ENCODE measurements around the gene ZNF521. TPM values are rescaled to one million over a fixed set of nuclear protein-coding genes. Genes with fewer than 3 reads are reported as not detected.

ZNF521 gene
- total RNA-seq, 1 donor from 2014 or later: 57.1 TPM

DNA sequence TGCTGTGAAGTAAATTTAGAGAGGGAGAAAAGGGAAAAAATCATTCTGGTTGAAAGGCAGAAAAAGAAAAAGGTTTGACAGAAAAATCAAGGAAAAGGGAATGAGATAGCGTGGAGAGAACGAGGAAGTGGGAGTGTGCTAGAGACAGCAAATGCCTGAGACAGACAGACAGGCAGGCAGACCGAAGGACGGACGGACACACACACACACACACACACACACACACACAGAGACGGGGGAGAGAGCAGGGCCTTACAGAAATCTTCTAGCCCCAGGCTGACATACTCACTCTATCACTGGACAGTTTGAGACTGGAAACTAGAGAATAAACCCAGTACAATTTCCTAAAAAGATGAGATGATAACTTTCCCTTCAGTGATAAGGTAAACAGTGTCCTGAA, 238.4 kb downstream of the ZNF521 start:
- intact Hi-C loops (cut with DNase I): no loop called here
- DNase-seq (ENCODE audit: low spot score) (no peak), ATAC-seq (no peak)

DNA sequence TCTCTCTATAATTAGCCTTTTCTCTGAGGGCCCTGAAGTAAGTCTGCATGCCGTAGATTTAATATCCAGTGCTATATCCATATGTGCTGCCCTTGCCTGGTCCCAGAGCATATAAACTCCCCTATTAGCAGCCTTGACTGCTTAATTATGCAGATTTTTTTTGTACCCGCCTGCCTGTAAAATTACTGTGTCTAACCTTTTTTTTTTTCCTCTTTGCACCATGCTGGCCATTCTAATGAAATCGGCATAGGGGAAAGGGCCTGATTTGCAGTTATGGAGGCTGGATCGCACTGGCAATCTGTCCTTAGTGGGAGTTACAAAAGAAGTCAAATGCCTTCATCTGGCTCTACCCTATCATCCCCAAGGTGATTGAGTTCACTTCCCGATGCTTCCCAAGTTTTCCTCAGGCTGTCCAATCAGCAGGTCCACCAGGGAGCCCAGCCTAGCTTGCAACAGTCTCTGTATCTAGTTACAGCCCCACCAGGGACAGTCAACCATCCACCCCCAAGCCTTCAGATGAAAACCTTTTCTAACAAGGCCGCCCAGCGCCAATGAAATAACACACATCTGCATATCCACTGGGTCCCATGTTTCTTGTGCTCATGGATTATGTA, 239.0 kb downstream of the ZNF521 start:
- no peak for ATAC-seq
- intact Hi-C loops (cut with DNase I): no loop called here
- no peak for DNase-seq (ENCODE audit: low spot score)

DNA sequence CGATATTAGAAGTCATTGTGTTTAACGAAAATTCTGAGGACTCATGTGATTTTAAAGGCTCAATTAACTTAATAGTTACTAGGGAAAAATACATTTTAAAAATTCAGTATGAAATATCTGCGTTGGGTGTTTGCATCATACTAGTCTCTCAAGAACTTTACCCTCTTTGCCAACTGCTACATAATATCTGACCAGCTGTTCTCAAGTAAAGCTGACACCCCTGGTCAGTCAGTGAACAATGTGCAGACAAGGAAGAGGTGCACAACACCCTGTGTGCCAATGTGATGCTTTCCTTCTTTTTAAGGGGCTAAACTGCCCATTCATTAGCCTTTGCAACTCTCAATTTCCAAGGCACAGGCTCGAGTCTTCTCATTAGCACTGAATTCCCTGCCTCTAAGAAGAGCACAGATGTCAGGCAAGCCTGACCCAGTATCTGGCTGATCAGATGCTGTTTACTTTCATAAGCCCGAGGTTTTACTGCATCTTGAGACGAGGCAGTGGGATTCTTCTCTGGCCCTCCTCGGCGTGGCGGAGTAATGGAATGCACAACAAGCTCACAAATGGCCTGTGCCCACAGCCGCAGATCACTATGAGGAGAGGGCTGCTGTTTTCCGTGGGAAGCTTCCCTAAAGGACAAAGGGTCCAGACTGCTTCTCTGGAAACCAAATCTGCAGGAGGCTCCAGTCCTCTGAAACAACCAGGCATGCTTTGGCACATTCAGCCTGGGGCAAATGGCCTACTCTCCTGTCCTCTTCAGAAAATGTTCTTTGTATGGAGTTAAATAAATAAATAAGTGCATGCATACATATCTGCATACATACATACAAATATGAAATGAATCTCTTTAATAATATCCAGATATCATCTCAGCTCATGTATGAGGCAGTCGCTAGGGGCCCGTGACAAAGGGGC, 240.3 kb downstream of the ZNF521 start:
- intact Hi-C loops (cut with DNase I): no loop called here
- ATAC-seq (no peak), DNase-seq (ENCODE audit: low spot score) (no peak)

DNA sequence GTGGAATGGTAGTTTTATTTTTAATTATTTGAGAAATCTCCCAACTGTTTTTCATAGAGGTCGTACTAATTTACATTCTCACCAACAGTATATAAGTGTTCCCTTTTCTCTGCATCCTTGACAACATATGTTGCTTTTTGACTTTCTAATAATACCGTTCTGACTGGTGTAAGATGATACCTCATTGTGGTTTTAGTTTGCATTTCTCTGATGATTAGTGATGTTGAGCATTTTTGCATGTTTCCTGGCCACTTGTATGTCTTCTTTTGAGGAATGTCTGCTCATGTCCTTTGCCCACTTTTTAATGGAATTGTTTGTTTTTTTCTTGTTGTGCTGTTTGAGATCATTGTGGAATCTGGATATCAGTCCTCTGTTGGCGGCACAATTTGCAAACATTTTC, 242.5 kb downstream of the ZNF521 start:
- intact Hi-C loops (cut with DNase I): no loop called here
- no peak for ATAC-seq

DNA sequence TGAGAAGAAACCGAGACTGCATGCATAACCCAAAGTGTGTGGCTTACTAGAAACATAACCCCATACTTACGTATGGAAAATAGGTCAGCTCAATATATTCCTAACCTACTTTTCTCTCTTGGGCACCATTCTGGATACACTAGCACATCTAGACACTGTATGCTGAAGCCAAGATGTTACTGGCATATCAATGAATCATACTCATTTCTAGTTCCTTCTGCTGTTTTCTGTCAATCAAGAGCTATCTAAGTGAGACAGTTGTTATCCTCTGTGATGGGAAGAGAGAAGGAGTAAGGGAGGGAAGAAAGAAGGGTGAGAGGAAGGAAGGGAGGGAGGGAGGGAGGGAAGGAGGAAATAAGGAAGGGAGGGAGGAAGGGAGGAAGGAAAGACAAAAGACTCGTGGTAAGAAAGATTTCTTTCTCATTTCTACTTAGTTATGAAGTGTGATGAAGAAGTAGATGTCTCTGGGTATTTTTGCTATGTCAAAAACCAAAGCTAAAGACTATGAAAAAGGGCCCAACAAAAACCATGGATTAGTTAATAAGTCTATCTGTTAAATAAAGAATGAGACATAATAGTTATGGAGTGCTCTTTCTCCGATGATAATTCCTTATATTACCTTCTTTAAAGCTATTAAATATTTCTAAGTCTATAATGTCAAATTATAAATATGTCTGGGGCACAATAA, 248.4 kb downstream of the ZNF521 start:
- DNase-seq (ENCODE audit: low spot score) (no peak), ATAC-seq (no peak)
- intact Hi-C loops (cut with DNase I): no loop called here

More for the DNA sequence above, 242.5 kb downstream of the ZNF521 start:
- DNase-seq (ENCODE audit: low spot score): no peak

DNA sequence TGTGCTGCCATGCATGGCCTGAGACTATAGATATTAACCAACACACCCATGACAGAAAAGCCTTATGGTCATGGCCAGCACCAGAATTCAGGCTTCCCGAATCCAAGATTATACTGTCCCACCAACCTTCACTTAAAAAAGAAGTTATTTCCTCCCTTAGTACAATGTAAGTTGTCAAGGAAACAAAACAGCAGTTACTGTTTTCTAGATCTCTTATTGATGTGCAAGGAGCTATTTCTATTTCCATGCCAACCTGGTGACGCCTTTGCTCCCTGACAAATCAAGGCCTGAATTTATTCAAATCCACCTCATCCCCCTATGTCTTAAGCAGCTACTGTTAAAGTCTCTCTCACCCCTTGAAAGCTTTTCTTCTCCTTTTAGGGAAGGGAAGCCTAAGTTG, 249.3 kb downstream of the ZNF521 start:
- DNase-seq (ENCODE audit: low spot score): no peak
- no peak for ATAC-seq
- intact Hi-C loops (cut with DNase I): no loop called here

DNA sequence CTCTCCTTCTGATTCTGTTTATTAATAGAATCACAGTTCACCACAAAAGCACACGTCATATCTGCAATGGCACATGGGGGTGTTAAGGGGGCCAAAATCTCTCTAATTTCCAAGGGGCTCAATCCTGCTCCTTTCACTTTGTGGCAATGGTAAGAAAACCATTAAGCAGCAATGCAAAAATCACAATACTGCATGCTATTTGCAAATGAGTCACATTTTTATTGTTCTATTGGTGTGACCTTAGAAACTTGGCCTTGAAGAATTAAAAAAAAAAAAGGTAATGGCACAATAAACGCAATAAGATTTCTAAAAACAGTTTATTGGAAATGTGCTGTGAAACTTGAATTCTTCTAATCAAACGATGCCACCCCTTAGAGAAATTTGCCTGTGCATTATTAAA, 251.5 kb downstream of the ZNF521 start:
- DNase-seq (ENCODE audit: low spot score) (no peak), ATAC-seq (no peak)
- intact Hi-C loops (cut with DNase I): no loop called here

DNA sequence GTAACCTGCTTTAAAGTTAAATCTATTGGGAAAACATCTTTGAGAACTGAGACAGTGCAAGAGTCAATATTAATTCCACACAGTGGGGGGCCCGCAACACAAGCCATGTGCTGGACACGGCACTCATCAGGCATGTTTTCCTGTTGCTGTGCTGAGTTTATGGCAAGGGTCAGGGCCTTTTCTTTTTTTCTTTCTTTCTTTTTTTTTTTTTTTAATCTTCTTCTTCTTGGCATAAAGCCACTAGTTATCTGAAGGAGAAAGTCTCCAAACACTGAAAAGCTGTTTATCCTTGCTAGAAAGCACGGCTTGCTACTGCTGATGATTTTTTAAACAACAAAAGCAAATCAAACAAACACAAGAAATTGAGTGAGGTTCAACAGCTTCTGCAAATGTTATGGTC, 252.1 kb downstream of the ZNF521 start:
- DNase-seq (ENCODE audit: low spot score): no peak
- peak; percentile 41 for ATAC-seq
- intact Hi-C loops (cut with DNase I): no loop called here

DNA sequence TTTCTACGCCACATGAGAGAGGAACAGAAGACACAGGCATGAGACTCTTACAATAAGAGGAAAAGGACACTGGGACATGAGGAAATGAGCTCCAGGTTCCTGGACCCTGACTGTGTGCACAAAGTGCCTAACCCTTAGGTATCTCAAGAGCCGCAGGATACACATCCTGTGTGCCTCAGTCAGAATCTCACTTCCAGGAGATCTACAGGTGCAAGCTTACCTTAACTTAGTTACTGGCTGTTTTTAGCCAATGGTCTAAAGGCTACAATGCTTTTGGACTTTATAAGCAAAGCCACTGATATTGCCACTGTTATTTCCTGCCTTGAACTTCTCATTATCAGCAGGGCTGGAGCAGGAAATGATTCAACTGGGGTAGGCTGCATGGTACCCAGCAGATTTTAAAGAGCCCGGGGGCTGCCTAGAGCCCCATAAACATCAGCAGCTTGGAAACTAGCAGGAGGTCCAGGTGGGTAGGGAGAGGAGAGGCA, 254.4 kb downstream of the ZNF521 start:
- ATAC-seq: no peak

DNA sequence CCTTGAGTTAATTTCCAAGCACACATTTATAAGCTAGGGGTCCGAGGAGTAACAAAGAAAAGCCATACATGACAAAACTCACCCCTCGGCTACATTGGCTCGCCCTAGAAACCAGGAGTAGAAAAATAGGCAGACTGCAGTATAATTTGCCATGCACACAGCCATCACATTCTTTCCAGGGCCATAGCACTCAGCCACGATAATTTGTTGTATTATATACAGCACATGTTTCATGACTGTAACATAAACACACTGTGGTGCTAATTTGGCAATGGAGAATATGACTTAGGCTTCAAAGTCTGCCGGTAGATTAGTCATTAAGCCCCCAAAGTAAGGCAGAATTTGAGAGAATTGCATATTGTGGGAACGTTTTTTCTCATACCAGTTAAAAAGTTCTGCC, 254.9 kb downstream of the ZNF521 start:
- DNase-seq (ENCODE audit: low spot score) (no peak), ATAC-seq (no peak)
- intact Hi-C loops (cut with DNase I): no loop called here

More for the DNA sequence above, 254.4 kb downstream of the ZNF521 start:
- intact Hi-C loops (cut with DNase I): no loop called here
- DNase-seq (ENCODE audit: low spot score): no peak

DNA sequence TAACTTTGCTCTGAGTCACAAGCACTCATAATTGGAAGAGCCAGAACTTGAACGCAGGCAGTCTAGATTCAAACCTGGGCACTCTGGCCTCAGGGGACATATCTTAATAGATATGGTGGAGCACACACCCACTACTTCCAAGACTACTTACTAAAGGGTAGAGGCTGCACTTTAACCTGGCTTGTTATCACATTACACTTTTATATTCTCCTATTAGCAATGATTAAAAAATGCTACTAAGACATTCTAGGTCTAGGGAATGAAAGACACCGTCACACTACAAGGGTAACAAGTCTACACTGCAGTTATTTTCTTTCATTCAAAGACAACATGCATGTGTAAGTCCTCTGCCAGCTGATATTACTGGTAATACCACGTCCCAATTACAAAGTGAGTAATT, 258.8 kb downstream of the ZNF521 start:
- no peak for DNase-seq (ENCODE audit: low spot score)
- ATAC-seq: no peak
- intact Hi-C loops (cut with DNase I): no loop called here

DNA sequence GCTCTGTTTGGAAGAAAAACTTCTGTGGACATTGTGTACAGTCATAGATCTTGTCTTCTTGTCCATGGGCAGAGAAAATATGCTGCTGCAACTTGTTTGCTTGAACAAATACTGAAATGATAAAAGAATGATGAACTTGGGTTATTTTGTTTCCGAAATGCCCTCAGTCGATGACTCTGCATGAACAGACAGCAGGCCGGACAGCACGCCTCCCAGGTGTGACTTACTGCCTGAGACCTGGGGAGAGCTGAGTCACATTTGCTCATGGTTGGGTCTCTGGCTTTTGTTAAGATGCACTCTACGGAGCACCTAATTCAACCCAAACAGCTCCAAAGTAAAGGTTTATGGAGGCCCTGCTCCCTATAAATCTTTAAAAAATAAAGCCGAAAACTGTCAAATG, 262.5 kb downstream of the ZNF521 start:
- intact Hi-C loops (cut with DNase I): no loop called here
- no peak for DNase-seq (ENCODE audit: low spot score)
- ATAC-seq: no peak

DNA sequence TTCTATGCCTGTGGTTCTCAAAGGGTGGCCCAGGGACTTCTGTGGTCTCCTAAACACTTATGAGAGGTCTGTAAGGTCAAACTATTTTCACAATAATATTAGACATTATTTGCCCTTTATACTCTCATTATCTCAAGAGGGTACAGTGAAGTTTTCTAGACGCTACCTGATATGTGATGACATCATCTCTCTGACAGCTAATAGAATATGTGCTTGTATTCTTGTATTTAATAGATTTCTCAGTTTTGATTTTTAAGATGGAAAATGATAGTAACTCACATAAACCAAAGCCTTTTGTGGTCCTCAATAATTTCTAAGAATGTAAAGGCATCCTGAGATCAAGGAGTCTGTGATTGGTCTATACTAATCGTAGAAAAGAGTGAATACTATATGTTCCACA, 265.1 kb downstream of the ZNF521 start:
- DNase-seq (ENCODE audit: low spot score): no peak
- no peak for ATAC-seq
- intact Hi-C loops (cut with DNase I): no loop called here

DNA sequence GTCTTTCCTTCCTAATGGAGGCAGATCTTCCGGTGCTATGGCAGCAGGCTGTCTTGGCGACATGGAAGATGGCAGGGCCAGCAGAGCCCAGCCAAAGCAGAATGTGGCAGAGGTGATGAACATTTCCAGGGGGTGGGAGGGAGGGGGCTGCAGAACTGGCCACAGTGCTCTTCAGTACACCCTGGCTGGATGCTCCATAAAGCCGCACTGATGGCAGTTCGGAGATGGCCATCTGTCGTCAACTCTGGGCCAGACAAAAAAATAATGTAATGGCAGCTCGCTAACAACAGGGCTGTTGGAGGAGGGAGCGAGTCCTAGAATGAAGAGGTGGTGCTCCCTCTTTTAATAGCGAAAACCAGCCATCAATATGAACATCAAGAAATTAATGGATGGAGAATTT, 271.0 kb downstream of the ZNF521 start:
- ATAC-seq: no peak
- intact Hi-C loops (cut with DNase I): no loop called here
- no peak for DNase-seq (ENCODE audit: low spot score)

DNA sequence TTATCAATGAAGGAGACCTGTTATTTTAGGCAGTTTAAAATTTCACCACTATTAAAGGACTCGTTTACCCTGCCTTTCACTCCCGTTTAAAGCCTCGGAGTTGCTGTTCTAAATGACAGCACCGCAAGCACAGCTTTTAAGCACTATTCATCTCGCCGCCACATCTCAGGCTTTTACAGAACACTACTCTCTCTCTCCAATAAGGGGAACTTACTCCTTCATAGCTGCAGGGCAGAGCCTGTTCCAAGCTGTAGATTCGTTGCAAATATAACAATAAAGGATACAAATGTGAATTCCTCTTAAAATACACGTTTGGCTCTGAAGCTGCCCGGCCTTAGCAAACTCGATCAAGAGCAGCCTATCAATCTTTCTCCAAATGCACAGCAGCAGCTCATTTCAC, 271.8 kb downstream of the ZNF521 start:
- ATAC-seq: no peak
- no peak for DNase-seq (ENCODE audit: low spot score)
- intact Hi-C loops (cut with DNase I): no loop called here

DNA sequence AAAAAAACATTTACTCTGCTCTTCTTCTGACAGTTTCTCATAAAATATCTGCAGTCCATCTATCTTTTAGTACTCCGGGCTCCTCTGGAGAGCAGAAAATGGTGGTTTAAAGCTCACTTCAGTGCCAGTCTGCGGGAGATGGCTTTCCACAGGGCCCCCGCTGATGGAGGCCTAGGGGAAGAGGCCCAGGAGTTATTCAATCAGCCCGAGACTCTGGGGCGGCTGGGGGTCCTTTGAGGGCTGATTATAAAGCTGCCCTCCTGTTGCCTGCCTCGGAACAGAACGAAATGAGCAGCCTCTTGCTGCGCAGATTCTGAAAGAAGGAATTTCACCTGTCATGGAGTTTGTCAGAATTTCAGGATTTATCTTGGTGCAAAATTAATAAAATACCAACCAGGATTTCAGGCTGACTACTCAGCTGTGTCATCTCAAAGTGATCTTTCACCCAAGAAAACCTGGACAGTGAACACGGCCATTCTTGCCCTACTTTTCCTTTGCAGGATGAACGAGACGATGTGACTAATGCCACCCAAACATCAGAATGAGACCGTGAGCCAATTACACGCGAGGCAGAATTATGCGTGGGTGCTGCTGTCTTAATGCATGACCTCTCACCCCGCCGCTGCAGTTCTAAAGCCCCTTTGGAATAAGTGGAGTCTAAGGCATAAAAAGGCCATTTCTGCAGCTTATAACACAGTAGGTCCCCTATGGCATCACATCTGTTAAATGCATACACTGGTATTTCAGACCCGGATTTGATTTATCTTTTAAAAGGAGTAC, 273.8 kb downstream of the ZNF521 start:
- ATAC-seq (no peak), DNase-seq (ENCODE audit: low spot score) (no peak)
- intact Hi-C loops (cut with DNase I): no loop called here

DNA sequence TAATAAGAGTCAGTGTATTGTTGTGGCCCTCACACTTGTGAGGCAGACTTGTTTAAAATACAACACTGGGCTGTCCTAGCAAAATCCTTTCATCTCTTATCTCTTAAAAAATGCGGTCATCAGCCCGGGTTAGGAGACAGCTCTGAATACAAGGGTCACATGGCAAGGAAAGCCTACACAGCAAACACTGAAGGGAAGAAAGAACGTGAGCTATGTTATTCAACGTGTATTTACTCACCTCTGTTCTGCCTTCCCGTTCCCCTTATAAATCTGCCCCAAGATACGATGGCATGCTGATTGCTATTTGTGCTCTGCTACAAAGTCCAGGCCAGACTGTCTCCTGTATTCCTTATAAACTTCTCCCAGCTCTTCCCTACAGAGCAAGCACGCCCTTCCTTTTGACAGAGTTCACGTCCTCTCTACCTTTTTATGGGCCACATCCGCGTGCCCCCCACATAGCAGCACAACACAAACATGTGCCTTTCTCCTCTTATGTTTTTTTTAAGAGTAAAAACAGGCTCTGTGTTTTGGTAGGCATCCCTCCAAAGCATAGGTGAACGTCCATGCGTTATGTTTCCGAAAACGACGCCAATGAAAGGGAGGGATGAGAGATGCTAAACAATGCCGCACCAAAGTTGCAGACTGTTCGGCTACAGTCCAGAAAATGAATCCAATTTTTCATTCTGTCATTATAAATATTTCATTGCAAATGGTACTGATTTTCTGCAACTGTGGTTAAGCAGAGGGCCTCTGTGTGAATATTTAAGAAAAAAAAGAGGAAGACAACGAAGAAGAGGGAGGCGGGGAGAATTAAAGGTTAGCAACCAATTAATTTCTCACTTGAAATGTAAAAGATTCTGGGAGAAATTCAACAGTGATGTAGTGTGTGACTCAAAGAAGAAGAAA, 274.7 kb downstream of the ZNF521 start:
- DNase-seq (ENCODE audit: low spot score) (no peak), ATAC-seq (peak; percentile 23)
- intact Hi-C loops (cut with DNase I): no loop called here

DNA sequence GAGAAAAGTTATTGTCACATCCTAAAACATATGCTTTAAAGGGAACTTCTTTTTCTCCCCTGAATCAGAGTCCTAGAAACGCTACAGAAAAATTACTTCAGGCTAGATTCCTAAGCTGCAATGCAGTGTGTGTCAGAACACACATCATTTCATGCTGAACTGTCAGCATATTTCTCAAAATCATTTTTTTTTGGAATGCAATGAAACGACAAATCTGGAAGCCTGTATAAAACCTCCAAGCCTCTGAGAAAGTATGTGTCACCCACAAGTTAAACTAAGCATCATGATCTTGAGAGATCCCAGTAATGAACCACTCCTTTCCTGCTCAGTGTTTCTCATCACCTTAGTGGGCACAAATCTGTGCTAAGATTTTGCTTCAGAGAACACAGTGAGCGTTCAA, 276.2 kb downstream of the ZNF521 start:
- DNase-seq (ENCODE audit: low spot score) (no peak), ATAC-seq (no peak)
- intact Hi-C loops (cut with DNase I): no loop called here

All from sciatic nerve (tissue), 2 donors.